Upper lobe of left lung (tissue), 6 donors: ENCODE data around the gene PGPEP1. TPM values are rescaled to one million over a fixed set of nuclear protein-coding genes. Genes with fewer than 3 reads are reported as not detected.

ENCODE experiments used
- ATAC-seq, 2 donors: fragments of 200-7000 bp; cut with Tn5 transposase; one replicate each; pipeline ENCODE4 v1.9.1; 2022; ENCODE audit warnings: mild to moderate bottlenecking in 2 of 2, moderate library complexity in 2 of 2; ENCODE audit not compliant: low FRiP score in 2 of 2
- DNase-seq, 2 donors: peaks; one replicate each; pipeline ENCODE4 v3.0.0-alpha.2; 2019 to 2020
- H3K27ac ChIP-seq, 4 donors: fragments of 200-600 bp; sonication (generic); one replicate each; pipeline ENCODE4 v1.5.1; 2016 to 2019
- H3K27me3 ChIP-seq, 4 donors: fragments of 200-600 bp; sonication (generic); one replicate each; pipeline ENCODE4 v1.5.1; 2017 to 2019
- H3K36me3 ChIP-seq, 4 donors: fragments of 200-600 bp; sonication (generic); one replicate each; pipeline ENCODE4 v1.5.1; 2016 to 2019
- H3K4me1 ChIP-seq, 4 donors: fragments of 200-600 bp; sonication (generic); one replicate each; pipeline ENCODE4 v1.5.1; 2018 to 2019
- H3K4me3 ChIP-seq, 4 donors: fragments of 200-600 bp; sonication (generic); one replicate each; pipeline ENCODE4 v1.5.1; 2017 to 2019; ENCODE audit warnings: mild to moderate bottlenecking in 2 of 4, moderate library complexity in 1 of 4
- H3K9me3 ChIP-seq, 4 donors: fragments of 200-600 bp; sonication (generic); one replicate each; pipeline ENCODE4 v1.5.1; 2018 to 2019
- CTCF ChIP-seq, 6 experiments: fragments of 450-650 bp in 4 of 6; fragments of 200-600 bp in 2 of 6; sonication (generic) in 2 of 6; IDR thresholded peaks; one replicate each; pipeline ENCODE4 v1.5.1; 2016 to 2019; ENCODE audit warnings: antibody characterized with exemption in 6 of 6
- EP300 ChIP-seq, 4 donors: sonication (generic); formaldehyde crosslinking; IDR thresholded peaks; one replicate each; pipeline ENCODE4 v1.5.1; 2017; ENCODE audit warnings: antibody characterized with exemption in 4 of 4, control low read depth in 2 of 4
- POLR2A ChIP-seq, 4 donors: fragments of 450-650 bp; IDR thresholded peaks; one replicate each; pipeline ENCODE4 v1.5.1; 2016 to 2017; ENCODE audit warnings: antibody characterized with exemption in 4 of 4, mild to moderate bottlenecking in 2 of 4
- POLR2AphosphoS5 ChIP-seq, 2 donors: sonication (generic); formaldehyde crosslinking; IDR thresholded peaks; one replicate each; pipeline ENCODE4 v1.5.1; 2017; ENCODE audit warnings: antibody characterized with exemption in 2 of 2
- WGBS, 2 donors: methylation state at CpG; one replicate each; pipeline ENCODE4 v1.1.5; 2017 to 2018; 5-methylcytosine and 5-hydroxymethylcytosine counted together
- total RNA-seq, 6 donors: library from RNA; depleted of rRNA in 4 of 6; stranded (reverse); fragments of >200 nt in 4 of 6; gene quantifications; one replicate each; pipeline versions ENCODE4 v1.1.0 to v1.2.1, GENCODE V29; 2016 to 2021
- donor health status: DM: no; HTN: no; CAD: no; lungs with moderate emphysema.
- donor health status: DM: no; HTN: yes; CAD: no; lungs with severe emphysema.

The PGPEP1 gene
- total RNA-seq, 6 donors from 2014 or later: 15.5 to 42.8 (median 28.1) TPM

- no peak for ATAC-seq
- WGBS, 2 donors: 90 to 100% methylated on average over 3 of the region's 3 CpGs
- DNase-seq: no peak
- TF ChIP-seq POLR2AphosphoS5 (IDR thresholded peaks at IDR 0.05) (no peak), POLR2A (IDR thresholded peaks at IDR 0.05) (no peak)
- Histone ChIP-seq H3K27me3 (no peaks in the 10 kb centered on the region), H3K27ac (peak overlapping the region in 1 of 4 donors; percentile 0), H3K4me1 (peaks cover 11 to 17% (median 13%) of the 10 kb centered on the region in 4 donors), H3K9me3 (no peaks in the 10 kb centered on the region), H3K36me3 (peaks cover 0 to 63% (median 36%) of the 10 kb centered on the region in 4 donors), H3K4me3 (no peak overlapping the region)
Measured at GRCh38 chr19:18313398-18313797, 27.0 kb upstream of the PGPEP1 start.

DNA sequence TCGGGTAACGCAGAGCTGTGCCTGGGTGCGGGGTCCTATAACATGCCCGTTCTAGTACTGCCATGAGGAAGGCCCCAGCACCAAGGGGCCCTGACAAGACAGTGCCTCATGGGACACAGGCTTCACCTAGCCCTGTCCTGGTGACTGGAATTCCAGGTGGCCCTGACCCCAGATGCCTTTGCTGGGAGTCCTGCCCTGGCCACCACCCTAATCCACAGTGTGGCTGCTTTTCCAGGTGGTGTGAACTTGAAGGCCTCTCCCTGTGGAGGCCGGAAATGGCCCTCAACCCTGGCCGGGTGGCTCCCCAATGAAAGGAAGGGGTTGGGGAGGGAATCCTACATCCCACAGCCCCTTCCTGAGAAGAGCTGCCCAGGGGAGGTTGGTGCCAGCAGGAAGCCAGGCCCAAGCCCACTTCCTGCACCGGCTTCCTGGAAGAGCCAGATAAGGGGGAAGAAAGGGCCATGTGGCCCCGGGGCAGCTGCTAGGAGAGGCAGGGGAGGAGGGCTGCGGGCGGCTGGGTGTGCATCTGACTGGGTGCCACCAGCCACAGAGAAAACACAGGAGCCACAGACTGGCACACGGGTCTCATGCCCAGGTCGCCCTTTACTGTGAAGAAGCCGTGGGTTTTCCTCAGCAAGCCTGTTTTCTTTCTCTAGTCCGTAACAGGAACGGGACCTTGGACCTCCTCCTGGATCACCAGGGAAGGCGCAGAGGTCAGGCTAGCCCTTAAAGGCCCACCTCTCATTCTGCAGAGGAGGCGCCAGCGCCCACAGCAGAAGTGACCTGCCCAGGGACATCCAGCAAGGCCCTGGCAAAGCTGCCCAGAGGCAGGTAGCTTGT, 22.2 kb upstream of the PGPEP1 start:
- Histone ChIP-seq H3K36me3 (peaks cover 0 to 20% (median 5%) of the 10 kb centered on the region in 4 donors), H3K4me3 (peak overlapping the region in 1 of 4 donors; percentile 12), H3K27me3 (no peaks in the 10 kb centered on the region), H3K27ac (peak overlapping the region; percentile 87 to 93 (median 88)), H3K4me1 (peaks cover 53 to 57% (median 55%) of the 10 kb centered on the region in 4 donors), H3K9me3 (no peaks in the 10 kb centered on the region)
- 36 to 44% methylated on average over 9 to 18 of the region's 18 CpGs for WGBS, 2 donors
- ATAC-seq: peak in 1 of 2 donors; percentile 11
- DNase-seq: peak; percentile 69 to 72
- TF ChIP-seq CTCF (IDR thresholded peaks at IDR 0.05): no peak
- TF ChIP-seq POLR2AphosphoS5 (IDR thresholded peaks at IDR 0.05): peak; percentile 78 to 82
- TF ChIP-seq EP300 (IDR thresholded peaks at IDR 0.05): peak in 2 of 4 donors; percentile 56 to 85
- peak in 1 of 4 donors; percentile 26 for TF ChIP-seq POLR2A (IDR thresholded peaks at IDR 0.05)

- H3K9me3 ChIP-seq: no peaks in the 10 kb centered on the region
- H3K27me3 ChIP-seq: no peaks in the 10 kb centered on the region
- H3K4me3 ChIP-seq: no peak overlapping the region
- H3K27ac ChIP-seq: peak overlapping the region; percentile 87 to 93 (median 88)
- peaks cover 0 to 8% (median 0%) of the 10 kb centered on the region in 4 donors for H3K36me3 ChIP-seq
- TF ChIP-seq POLR2AphosphoS5 (IDR thresholded peaks at IDR 0.05) (no peak), POLR2A (IDR thresholded peaks at IDR 0.05) (peak in 1 of 4 donors; percentile 15)
- H3K4me1 ChIP-seq: peaks cover 60 to 66% (median 64%) of the 10 kb centered on the region in 4 donors
- WGBS, 2 donors: 46 to 67% methylated on average over 7 of the region's 7 CpGs
- ATAC-seq: no peak
- DNase-seq: peak in 1 of 2 donors; percentile 53
Measured at GRCh38 chr19:18319591-18320135, 20.7 kb upstream of the PGPEP1 start.

- H3K9me3 ChIP-seq: no peaks in the 10 kb centered on the region
- H3K27ac ChIP-seq: peak overlapping the region; percentile 87 to 93 (median 88)
- peak overlapping the region in 1 of 4 donors; percentile 64 for H3K4me3 ChIP-seq
- TF ChIP-seq CTCF (IDR thresholded peaks at IDR 0.05) (no peak), EP300 (IDR thresholded peaks at IDR 0.05) (no peak), POLR2A (IDR thresholded peaks at IDR 0.05) (peak in 1 of 4 donors; percentile 38), POLR2AphosphoS5 (IDR thresholded peaks at IDR 0.05) (peak; percentile 73 to 78)
- peaks cover 60 to 66% (median 64%) of the 10 kb centered on the region in 4 donors for H3K4me1 ChIP-seq
- ATAC-seq (no peak), DNase-seq (peak in 1 of 2 donors; percentile 72)
- no peaks in the 10 kb centered on the region for H3K27me3 ChIP-seq
- no peaks in the 10 kb centered on the region for H3K36me3 ChIP-seq
- WGBS, 2 donors: 47 to 60% methylated on average over 14 of the region's 14 CpGs
Measured at GRCh38 chr19:18320865-18321733, 19.3 kb upstream of the PGPEP1 start.

DNA sequence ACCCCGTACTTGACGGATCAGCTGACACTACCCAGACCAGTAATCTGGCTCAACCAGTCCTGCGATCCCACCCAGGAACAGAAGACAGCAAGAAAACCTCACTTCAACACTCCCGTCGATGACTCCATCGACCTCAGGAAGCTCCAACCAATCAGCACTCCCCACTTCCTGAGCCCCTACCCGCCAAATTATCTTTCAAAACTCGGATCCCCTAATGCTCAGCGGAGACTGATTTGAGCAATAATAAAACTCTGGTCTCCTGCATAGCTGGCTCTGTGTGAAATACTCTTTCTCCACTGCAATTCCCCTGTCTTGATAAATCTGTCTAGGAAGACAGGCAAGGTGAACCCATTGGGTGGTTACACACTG, 18.7 kb upstream of the PGPEP1 start:
- TF ChIP-seq POLR2A (IDR thresholded peaks at IDR 0.05): no peak
- TF ChIP-seq EP300 (IDR thresholded peaks at IDR 0.05): no peak
- no peak for TF ChIP-seq CTCF (IDR thresholded peaks at IDR 0.05)
- no peak for TF ChIP-seq POLR2AphosphoS5 (IDR thresholded peaks at IDR 0.05)
- Histone ChIP-seq H3K4me3 (peak overlapping the region in 1 of 4 donors; percentile 64), H3K9me3 (no peaks in the 10 kb centered on the region), H3K36me3 (no peaks in the 10 kb centered on the region), H3K4me1 (peaks cover 60 to 66% (median 63%) of the 10 kb centered on the region in 4 donors), H3K27ac (peak overlapping the region; percentile 87 to 93 (median 88)), H3K27me3 (no peaks in the 10 kb centered on the region)
- DNase-seq (no peak), ATAC-seq (no peak)
- WGBS, 2 donors: 10 to 20% methylated on average over 8 to 9 of the region's 9 CpGs
